Measurements from ENCODE around the gene LAMTOR1.

Gene LAMTOR1

DNA sequence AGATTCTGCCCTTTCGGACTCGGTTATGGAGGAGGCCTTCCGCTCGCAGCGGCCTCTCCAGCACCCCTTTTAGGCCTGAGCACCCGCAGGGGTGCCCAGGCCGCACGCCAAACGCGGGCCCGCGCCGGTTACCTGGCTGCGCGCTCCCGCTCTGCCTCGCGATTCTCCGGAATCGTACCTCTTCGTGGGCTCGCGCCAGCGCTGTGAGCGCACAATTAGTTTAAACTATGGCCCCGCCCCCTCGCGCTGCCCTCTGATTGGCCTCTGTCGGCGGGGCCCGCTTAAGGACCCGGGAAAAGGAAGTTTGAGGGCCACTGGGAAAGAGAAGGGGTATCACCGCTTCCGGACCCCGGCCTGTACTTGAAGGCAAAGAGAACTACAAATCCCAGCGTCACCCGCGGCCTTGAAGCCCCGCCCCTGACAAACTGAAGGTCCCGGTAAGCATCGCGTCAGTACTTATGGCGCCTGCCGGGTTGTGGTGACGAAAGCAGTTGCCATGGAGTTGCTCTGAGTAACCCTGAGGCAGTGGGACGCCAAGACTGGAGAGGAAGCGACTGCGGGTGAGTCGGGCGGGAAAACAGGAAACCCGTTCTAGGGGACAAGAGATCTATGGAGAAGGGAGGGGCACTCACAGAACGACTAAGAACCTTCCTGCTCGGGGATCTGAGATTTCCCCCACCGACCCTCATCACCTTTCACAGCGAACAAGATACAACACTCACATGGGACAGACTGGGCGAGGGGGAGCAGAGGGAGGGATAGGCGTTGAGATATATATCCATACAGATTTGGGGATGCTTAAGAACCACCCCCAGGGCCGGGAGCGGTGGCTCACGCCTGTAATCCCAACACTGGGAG lies 22.5 kb downstream of the LAMTOR1 start, which contains the start of the genes LRRC51 and NUMA1:
TSS of gene LRRC51 (plus strand) at position 525 of the 858 bp plus-strand sequence. CDS start 8,234 bp downstream, outside the sequence.
TSS of gene NUMA1 (minus strand) at position 217 of the 858 bp plus-strand sequence. CDS start 44,599 bp downstream, outside the sequence.
- peak; percentile 100 for DNase-seq

DNA sequence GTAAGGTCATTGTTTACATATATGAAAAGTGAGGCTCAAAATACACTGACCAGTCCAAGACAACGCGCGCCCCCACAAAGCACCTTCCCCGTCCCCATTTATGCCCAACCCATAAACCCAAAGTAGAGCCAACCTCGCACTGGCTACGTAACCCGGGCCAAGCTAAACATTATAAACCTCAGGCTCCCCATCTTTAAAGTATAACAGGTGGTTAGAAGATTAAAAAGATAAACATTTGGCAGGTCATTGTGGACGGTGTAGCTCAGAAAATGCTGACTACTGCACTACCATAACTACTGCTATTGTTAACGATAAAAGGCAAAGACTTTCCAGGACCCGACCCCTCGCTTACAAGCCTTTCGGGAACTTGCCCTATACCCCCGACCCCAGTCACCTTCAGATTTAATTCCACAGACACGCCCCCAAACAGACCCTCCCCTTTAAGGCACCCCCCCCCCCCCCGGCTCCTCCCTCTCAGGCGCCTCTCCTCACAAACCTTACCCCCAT lies 23.2 kb downstream of the LAMTOR1 start:
- no peak for DNase-seq

DNA sequence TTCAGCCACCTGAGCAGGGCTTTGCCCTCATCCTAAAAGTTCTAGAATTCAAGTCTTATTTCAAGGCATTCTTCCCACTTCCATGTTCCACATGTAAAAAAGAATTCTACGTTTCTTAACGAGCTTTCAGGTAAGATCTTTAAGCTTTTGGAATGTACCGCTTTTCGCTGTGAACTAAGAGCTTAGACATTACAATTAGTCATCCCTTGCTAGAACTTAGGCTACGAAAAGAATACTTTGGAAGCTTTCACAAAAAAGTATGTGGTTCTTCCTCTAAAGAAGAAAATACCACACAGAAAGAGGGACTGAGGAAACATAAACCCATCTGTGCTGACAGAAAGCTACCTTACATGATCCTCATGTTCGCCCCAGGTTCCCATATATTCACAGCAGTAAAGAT lies 24.6 kb downstream of the LAMTOR1 start:
- DNase-seq = peak; percentile 32

DNA sequence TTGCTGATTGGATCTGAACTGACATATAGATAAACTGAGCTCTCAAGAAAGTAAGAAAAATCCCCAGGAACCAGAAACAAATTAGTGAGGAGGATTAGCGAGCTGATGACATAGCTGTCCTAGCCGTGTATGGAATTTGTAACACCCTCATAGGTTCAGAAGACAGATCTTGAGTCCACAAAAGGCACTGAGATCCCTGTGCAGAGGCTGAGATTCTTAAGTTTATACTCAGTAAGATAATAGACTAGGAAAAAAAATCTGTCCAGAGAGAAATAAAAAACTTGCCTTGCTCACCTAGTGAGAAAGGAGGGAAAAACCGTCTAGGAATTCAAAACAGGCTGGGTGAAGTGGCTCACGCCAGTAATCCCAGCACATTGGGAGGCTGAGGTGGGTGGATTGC lies 27.3 kb downstream of the LAMTOR1 start:
- DNase-seq = no peak

DNA sequence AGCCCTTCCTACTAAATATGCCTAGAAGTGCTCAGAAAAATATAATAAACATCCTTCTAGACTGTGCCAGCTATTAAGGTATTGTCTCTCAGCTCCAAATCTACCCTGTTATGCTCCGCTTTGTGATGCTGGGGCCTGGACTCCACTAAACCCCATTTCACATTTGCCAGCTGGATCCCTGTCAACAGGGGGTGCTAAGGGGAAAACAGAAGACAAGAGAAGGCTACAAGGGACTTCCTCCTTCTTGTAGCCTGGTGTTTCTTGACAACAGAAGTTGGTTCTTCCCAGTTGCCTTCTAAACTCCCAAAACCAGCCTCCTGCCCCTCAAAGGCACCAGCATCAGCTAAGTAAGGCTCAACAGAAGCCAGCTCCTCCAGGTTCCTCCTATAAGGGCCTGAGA lies 28.0 kb downstream of the LAMTOR1 start:
- peak; percentile 46 for DNase-seq

DNA sequence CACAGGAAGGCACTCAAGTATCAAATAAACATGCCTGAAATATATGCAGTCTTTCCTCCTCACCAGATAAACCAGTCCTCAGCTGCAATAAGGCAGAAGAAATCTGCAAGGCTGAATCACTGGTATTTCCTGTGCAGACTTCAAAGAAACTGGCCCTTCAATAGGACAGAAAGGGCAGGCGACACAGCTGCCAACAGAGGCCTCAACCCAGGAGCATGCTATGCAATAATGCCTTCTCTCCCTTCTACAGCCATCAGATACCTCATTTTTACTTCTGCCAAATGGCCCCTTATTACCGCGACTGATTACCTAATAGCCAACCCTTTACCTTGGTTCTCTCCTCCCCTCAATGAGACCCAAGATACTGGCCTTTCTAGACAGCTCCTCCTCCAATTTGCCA lies 30.7 kb downstream of the LAMTOR1 start:
- DNase-seq = peak; percentile 87

DNA sequence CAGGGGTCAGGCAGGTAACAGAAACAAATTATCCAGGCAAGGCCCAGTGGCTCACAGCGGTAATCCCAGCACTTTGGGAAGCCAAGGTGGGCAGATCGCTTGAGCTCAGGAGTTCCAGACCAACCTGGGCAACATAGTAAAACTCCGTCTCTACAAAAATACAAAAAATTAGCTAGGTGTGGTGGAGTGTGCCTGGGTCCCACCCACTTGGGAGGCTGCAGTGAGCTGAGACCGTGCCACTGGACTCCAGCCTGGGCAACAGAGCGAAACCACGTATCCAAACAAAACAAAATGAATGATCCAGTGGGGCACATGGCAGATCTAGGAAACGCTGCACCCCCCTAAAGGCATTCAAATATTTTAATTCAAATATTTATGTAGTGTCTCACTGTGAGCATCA lies 32.6 kb downstream of the LAMTOR1 start:
- no peak for DNase-seq

DNA sequence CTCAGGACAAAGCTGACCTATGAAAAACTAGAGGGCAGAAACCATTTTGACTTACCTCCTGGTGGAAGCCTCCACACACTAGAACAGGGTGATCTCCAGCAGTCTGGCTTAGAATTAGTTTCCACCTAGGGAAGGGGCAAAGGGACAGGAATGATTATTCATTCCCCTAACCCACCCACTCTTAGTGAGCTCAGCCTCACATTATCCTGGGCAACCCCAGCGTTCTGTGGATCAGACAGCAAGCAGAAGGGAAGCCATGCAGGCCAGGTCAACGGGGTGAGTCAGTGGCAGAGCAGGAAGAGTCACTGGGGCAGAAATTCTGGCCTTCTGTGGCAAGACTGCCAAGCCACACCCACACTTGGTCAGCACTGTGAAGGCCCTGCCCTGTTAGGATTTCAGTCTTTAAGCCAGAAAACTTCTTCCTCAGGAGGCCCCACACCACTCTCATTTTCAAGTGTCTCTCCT lies 33.3 kb downstream of the LAMTOR1 start:
- peak; percentile 92 for DNase-seq

DNA sequence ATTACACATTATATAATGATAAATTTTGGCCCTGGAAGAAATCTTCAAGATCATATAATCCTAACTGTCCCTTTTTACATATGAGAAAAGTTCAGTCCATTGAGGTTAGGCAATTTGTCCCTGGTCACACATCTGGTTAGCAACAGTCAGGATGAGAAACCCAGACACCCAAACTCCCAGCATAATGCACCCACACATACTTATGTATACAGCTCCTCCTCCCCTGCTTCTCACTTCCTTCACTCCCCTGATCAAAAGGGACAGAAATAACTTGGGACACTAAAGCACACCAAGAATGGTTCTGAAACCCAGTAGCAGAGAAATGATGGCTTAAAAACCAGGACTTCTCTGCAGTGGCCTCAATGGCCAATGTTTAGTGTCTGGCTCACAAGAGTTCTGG lies 33.9 kb downstream of the LAMTOR1 start:
- DNase-seq = peak; percentile 20

DNA sequence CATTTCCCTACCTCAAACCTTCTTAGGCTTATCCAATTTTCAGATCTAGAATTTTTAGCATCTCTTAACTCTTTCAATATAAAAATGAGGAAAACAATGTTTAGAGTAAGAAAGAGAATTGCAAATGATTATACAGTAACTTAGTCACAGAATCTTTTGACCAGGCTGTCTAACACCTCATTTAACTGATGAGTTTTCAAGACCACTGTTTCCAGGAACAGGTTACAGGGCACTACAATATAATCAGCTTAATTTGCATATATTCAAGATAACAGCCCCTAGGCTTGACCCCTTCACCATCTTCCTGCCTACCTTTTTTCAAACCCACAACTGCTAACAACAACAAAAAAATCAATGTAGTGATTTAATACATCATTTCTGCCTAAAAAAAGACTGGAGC lies 35.4 kb downstream of the LAMTOR1 start:
- DNase-seq = no peak

DNA sequence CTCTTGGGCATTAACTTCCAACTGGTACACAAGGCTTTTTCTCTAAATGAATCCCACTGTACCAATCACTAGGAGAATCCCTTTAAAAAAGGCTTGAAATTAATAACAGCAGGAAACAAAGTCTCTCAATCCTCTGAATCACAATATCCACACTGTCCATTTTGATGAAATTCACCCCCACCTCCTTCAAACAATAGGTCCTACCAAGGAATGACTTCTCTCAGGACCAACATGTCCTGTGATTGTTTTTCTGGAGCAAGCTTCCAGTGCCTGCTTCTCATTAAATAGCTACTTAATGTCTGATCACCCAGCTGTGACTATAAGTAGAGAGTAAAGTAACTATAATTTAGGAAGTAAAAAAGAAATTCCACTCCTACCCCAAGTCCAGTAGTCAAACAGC lies 35.8 kb downstream of the LAMTOR1 start:
- DNase-seq = no peak

DNA sequence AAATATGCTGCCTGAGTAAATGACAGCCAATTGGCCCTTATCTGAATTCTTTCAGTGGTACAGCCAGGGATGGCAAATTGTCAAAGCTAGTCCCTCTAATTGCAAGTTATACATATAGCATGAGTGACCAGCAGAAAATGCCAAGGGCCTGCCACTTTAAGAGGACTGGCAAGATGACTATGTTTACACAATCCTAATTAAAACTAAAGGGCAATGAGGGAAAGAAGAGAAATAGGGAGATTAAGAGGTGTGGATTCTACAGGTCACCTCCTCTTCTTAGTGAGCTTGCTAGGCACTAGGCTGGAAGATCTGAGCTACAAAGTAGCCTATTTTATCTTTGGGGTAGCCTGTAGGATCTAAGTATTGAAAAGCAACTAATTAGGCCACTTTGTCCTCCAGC lies 36.2 kb downstream of the LAMTOR1 start:
- DNase-seq = no peak

DNA sequence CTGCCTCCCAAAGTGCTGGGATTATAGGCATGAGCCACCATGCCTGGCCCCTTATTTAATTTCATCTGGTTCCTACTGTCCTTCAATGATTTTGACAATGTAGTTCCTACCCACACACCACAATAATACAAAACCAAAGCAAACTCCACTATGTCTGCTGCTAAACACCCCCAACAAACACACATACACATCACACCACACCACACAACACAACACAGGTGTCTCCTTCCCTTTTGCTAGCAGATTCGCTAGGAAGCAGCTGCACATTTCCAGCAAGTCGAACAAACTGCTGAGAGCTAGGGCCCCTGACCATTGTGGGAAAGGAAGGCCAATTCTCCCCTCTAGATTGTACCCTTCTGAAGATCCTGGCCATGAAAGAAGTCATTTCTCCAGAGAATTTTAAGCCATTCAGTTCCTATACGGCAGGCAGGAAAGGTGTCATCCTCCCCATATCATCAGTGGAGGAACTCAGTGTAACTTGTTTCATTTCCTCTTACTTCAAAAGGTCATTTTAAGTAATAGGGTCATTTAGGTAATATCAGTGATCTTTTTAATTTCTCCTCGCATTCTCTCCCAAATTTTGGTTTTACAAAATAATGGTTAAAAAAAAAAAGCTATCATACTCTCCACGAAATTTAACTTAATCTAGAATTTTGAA lies 41.2 kb downstream of the LAMTOR1 start:
- DNase-seq = no peak

DNA sequence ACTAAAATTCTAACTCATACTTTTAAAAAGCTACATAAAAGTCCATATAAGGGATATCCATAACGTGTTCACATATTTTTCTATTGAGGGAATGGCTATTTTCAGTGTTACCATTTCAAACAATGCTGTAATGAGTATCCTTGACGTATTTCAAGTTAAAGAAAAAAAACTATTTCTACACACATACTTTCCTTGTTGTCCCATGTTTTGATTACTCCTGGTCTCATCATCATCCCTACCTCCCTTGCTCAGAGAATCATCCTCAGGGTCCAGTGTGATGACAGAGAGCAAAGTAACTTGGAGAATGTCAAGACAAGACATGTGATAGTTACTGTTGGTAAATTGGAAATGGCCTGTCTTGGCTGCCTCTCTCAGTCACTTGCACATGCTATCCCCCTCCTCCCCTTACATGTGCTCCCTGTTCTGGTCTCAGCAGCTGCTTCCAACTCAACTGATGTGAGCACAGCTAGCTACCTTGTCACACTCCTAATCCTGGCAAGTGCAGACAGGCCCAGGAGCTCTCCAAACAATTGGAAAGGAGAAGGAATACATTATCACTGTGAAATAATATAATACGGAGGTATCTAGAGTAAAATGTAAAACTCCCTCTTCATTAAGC lies 44.6 kb downstream of the LAMTOR1 start:
- DNase-seq = peak; percentile 69

DNA sequence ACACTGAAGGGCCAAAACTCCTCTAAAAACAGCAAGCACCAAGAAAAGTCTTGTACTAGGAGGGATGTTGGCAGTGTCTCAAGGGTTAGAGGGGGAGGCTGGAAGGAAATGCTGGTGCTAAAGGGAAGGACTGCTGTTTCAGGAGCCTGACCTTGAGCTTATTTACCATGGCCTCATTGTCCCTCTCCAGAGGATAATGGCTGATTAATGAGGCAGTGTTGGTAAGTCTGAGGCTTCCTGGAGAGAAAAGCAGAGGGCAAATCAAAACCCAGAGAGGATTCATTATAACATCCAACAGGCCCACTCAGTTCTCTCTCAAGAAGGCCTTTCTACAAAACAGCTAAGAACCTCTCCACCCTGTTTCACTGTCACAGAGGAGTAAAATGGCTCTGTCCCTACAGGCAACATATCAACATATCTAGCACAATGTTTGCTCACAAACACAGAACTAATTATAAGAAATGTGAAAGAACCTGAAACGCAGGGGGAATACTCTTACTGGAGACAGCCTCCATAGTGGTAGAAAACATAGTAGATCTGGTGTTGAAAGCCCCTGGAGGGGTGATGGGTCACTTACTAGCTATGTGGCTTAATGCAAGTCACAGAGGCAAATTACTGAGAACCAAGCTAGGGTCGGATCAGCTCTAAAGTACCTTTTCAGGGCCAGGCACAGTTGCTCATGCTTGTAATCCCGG lies 54.2 kb downstream of the LAMTOR1 start:
- DNase-seq = no peak

Measured in EL (cell line).